ENCODE measurements around the gene TTC38.
A peak's percentile ranks its signal among the peaks of the same experiment; 100 is the strongest.
"Not testable (repeated sequence)": the region's sequence is repeated elsewhere in the genome, so short reads cannot be mapped to it uniquely, and the experiment has no call there.

Gene TTC38

GRCh38 chr22:46296257-46297150, 28.7 kb downstream of the TTC38 start, which contains the start of gene GTSE1:
TSS of gene GTSE1 (plus strand) at chr22:46296870. CDS start at chr22:46297401, 531 bp downstream.
- DNase-seq = peak; percentile 95

- no peak for DNase-seq
Measured at GRCh38 chr22:46297151-46297812, 29.5 kb downstream of the TTC38 start.

- no peak for DNase-seq
Measured at GRCh38 chr22:46299101-46299500, 31.3 kb downstream of the TTC38 start.

- no peak for DNase-seq
Measured at GRCh38 chr22:46300491-46300890, 32.7 kb downstream of the TTC38 start.

- no peak for DNase-seq
Measured at GRCh38 chr22:46303347-46303965, 35.6 kb downstream of the TTC38 start.

- no peak for DNase-seq
Measured at GRCh38 chr22:46308283-46308988, 40.6 kb downstream of the TTC38 start.

GRCh38 chr22:46309526-46310085, 41.8 kb downstream of the TTC38 start:
- no peak for DNase-seq

- DNase-seq = no peak
Measured at GRCh38 chr22:46312056-46312455, 44.2 kb downstream of the TTC38 start.

- DNase-seq = not testable (repeated sequence)
Measured at GRCh38 chr22:46312848-46313247, 45.0 kb downstream of the TTC38 start.

GRCh38 chr22:46315976-46316375, 48.2 kb downstream of the TTC38 start:
- DNase-seq = no peak

- no peak for DNase-seq
Measured at GRCh38 chr22:46317646-46318045, 49.8 kb downstream of the TTC38 start.

- DNase-seq = no peak
Measured at GRCh38 chr22:46318576-46318975, 50.8 kb downstream of the TTC38 start.

- DNase-seq = no peak
Measured at GRCh38 chr22:46319319-46319718, 51.5 kb downstream of the TTC38 start.

- DNase-seq = no peak
Measured at GRCh38 chr22:46320166-46320710, 52.4 kb downstream of the TTC38 start.

- no peak for DNase-seq
Measured at GRCh38 chr22:46320716-46321386, 53.0 kb downstream of the TTC38 start.

GRCh38 chr22:46322711-46323110, 54.9 kb downstream of the TTC38 start:
- DNase-seq = no peak

- DNase-seq = no peak
Measured at GRCh38 chr22:46323162-46323561, 55.4 kb downstream of the TTC38 start.

GRCh38 chr22:46326066-46326680, 58.4 kb downstream of the TTC38 start:
- no peak for DNase-seq

- DNase-seq = no peak
Measured at GRCh38 chr22:46327691-46328465, 60.1 kb downstream of the TTC38 start.

- no peak for DNase-seq
Measured at GRCh38 chr22:46328797-46329196, 61.0 kb downstream of the TTC38 start.
